A375 (cell line): ENCODE data around the gene CBY1. TPM values are rescaled to one million over a fixed set of nuclear protein-coding genes. Genes with fewer than 3 reads are reported as not detected.

Experiments
- total RNA-seq: library from RNA; depleted of rRNA; stranded (reverse); fragments of >200 nt; shearing (Covaris generic); gene quantifications from 2 replicates; pipeline ENCODE4 v1.2.3, GENCODE V29; 2014; rRNA removed

Gene CBY1
- 10.6 and 13.8 TPM in 2 replicates for total RNA-seq

GRCh38 chr22:38656256-38657044, at the start of gene CBY1, which contains the start of gene FAM227A:
Gene CBY1, plus strand, starts transcription at chr22:38656638. Its CDS starts 11,417 bp downstream, at chr22:38668055.
Gene FAM227A, minus strand, starts transcription at chr22:38656392. Its CDS starts 6,224 bp downstream, at chr22:38650168.

GRCh38 chr22:38681582-38682335, 25.3 kb downstream of the CBY1 start, which contains the start of gene TOMM22:
Gene TOMM22, plus strand, starts transcription at chr22:38681957. Its CDS starts 22 bp downstream, at chr22:38681979.

GRCh38 chr22:38700789-38701628, 44.6 kb downstream of the CBY1 start, which contains the start of gene JOSD1:
Gene JOSD1, minus strand, starts transcription at chr22:38700943. Its CDS starts 956 bp downstream, at chr22:38699987.

GRCh38 chr22:38705235-38706100, 49.0 kb downstream of the CBY1 start, which contains the start of gene GTPBP1:
Gene GTPBP1, plus strand, starts transcription at chr22:38705944. Its CDS starts 12 bp downstream, at chr22:38705956.

Other genes starting within 250 kb of the CBY1 start
- 0.13 and 0.23 TPM in 2 replicates for gene KCNJ4, start 201.4 kb upstream of the CBY1 start, total RNA-seq
- gene KDELR3, start 188.5 kb upstream of the CBY1 start, total RNA-seq = 15.7 and 19.6 TPM in 2 replicates
- gene DDX17, start 150.3 kb upstream of the CBY1 start, total RNA-seq = 353 and 409 TPM in 2 replicates
- 23.9 and 35.7 TPM in 2 replicates for gene DMC1, start 86.5 kb upstream of the CBY1 start, total RNA-seq
- 0.60 and 0.82 TPM in 2 replicates for gene FAM227A, start 246 bp upstream of the CBY1 start, total RNA-seq
- gene TOMM22, start 25.3 kb downstream of the CBY1 start, total RNA-seq = 61.0 and 63.3 TPM in 2 replicates
- gene JOSD1, start 44.3 kb downstream of the CBY1 start, total RNA-seq = 38.1 and 39.2 TPM in 2 replicates
- gene GTPBP1, start 49.3 kb downstream of the CBY1 start, total RNA-seq = 35.7 and 41.7 TPM in 2 replicates
- gene SUN2, start 99.4 kb downstream of the CBY1 start, total RNA-seq = 66.2 and 71.0 TPM in 2 replicates
- gene DNAL4, start 137.5 kb downstream of the CBY1 start, total RNA-seq = 12.5 TPM in 2 replicates
- 0.83 and 1.3 TPM in 2 replicates for gene NPTXR, start 187.4 kb downstream of the CBY1 start, total RNA-seq
- 44.1 and 46.6 TPM in 2 replicates for gene CBX6, start 215.6 kb downstream of the CBY1 start, total RNA-seq